Activated naive CD4-positive, alpha-beta T cell (primary cell): ENCODE results near the gene IKZF3.

Experiments used
- DNase-seq, 4 experiments: peaks; one replicate each; lab custom pipeline; 2025; lab: John Stamatoyannopoulos, UW

IKZF3 gene

DNA sequence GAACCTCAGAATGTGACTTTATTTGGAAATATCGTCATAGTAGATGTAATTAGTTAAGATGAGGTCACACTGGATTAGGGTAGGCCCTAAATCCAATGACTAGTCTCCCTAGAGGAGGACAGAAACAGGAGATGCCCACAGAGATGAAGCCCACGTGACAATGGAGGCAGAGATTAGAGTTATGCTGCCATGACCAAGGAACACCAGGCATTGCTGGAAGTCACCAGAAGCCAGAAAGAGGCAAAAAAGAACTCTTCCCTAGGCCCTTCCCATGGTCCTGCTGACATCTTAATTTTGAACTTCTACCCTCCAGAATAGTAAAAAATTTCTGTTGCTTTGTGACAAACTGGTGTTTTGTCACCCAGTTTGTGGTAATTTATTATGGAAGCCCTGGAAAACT is 49.6 kb downstream of the IKZF3 start:
- no peak for DNase-seq

DNA sequence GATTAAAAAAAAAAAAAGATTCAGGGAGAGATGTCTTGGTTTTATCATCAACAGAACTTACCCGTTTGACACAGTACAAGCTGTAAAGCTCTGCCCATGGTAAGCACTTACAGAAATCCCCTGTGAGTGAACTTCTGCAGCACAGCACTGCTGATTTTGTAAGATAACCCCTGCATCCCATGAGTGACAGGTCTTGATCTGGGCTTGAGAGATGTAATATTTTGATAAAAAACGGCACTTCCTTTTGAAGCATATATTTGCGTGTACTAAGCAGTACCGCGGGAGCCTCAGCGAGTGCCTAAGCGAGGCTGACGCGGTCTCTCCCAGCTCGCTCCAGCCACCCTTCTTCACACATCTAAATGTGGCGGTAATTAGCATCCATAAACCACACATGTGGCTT is 50.5 kb downstream of the IKZF3 start:
- peak in 2 of 4 experiments; percentile 33 for DNase-seq

DNA sequence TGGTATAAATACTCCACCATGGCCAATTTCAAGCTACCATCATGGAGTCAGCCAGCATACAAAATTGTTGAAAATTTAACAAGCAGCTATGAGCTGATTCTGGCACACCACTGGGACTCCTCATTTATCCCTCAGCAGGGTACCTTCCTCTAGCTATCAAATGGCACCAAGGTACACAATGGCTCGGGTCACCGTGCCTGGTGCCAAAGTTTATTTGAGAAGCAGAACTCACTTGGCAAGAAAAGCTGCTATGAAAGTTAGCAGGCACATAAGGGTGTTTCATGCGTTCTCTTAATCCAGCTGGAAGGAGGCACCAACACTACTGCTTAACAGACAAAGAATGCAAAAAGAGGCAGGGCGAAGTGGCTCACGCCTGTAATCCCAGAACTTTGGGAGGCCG is 51.6 kb downstream of the IKZF3 start:
- DNase-seq = no peak

DNA sequence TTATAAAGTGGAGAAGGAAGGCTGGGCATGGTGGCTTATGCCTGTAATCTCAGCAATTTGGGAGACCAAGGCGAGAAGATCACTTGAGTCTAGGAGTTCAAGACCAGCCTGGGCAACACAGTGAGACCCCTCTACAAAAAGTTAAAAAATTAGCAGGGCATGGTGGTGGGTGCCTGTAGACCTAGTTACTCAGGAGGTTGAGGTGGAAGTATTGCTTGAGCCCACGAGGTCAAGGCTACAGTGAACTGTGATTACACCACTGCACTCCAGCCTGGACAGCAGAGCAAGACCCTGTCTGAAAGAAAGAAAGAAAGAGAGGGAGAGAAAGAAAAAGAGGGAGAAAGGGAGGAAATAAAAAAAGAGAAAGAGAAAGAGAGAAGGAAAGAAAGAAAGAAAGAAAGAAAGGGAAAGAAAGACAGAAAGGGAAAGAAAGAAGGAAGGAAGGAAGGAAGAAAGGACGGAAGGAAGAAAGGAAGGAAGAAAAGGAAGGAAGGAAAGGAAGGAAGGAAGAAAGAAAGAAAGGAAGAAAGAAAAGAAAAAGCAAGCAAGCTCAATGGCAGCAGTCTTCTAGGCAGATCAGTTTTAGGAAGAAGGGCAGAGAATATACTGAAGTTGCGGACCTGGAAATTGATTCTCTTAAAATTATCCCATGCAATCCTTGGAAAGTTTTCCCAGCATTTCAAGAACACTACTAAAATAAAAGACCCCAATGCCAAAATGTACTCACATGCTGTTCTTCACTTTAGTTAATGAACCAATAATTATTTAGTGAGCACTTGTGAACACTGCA is 53.0 kb downstream of the IKZF3 start:
- no peak for DNase-seq

DNA sequence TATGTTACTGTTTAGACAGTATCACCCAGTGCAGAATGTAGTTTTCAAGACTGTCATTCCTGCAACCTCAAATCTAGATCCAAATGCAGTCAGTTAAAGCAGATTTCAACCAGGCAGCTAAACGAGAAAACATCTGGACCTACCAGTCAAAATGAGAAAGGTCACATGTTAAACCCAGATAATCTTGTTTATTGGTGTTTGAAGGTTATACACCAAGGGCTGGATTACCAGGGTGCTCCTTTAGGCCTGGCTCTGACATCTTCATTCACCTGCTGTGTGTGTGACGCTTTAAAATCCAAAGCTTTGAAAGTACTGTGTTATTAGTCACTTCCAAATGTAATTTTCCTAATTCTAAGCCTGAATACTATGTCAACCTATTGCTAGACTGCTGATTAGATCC is 54.9 kb downstream of the IKZF3 start:
- DNase-seq = no peak

DNA sequence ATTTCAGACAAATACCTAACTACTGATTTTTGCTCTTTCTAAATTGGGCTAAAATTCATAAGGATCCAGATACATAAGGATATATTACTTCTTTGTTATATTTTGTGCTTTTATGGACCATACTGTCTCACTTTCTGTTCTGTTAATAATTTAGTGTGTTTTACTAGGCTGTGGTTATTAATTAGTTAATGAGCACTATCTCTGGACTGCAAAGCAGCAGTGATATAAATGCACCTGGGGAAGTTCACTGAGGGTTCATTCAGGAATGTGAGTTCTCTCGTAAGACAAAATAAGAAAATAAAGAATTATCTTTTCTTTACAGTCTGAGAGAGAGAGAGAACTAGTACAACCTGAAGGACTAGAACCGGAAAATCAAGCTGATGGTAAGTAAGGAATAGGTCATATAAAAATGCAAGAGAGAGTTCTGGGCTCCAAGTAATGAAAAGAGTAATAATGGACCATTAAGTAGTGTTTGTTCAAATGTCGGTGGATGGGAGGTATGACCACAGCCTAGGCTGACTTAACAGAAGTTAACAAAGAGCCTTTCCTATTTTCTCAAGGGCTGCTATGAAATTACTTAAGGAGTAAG is 55.6 kb downstream of the IKZF3 start:
- no peak for DNase-seq

DNA sequence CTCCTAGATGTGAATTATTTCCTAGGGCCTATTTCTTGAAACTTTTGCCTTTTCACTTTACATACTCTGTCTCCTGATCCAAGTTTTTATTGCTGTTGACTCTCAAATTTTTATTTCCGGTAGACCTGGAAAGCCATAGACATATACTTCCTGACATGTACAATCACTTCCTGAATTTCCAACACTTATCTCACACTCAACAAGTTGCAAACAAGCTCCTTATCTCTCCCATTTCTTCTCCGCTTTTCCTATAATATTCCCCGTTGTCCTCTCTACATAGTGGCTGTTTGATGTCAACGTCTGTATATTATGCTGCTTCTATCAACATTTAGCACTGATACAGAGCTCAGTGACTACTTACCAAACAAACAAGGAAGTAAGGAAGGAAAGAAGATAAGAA is 59.3 kb downstream of the IKZF3 start:
- DNase-seq = no peak

DNA sequence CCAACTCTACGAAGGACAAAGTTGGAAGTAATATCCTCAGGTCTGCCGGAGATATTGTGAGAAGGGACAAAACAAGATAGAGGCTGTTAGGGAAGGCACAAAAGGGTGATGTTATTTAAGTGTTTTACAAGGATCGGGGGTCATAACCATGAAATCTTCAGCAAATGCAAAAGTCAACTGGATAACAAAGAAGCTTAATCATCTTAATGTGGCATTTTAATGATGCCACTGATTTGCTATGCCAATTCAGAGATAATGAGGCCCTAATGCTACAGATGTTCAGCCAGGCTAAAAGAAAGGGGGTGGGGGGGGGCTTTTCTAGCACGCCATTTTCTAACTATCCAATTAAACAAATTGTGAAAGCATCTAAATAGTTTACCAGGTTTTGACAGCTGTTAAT is 63.1 kb downstream of the IKZF3 start:
- DNase-seq = no peak

DNA sequence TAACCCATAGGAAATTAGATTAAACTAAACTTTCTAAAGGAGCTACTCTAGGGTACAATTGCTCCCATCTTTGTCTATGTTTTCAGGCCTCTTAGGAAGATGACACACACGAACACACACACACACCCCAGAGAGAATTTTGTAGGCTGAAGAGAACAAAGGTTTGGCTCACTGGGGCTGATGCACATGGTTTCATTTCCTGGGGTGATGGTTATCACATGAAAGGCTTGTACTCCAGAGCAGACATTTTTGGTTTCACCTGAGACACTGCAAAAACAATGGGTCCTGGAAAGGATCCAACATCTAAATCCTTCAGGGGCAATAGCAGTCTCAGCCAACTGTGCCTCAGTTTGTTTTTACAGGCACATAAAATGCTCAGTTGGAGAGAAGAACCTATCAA is 63.6 kb downstream of the IKZF3 start:
- peak in 1 of 4 experiments; percentile 29 for DNase-seq

DNA sequence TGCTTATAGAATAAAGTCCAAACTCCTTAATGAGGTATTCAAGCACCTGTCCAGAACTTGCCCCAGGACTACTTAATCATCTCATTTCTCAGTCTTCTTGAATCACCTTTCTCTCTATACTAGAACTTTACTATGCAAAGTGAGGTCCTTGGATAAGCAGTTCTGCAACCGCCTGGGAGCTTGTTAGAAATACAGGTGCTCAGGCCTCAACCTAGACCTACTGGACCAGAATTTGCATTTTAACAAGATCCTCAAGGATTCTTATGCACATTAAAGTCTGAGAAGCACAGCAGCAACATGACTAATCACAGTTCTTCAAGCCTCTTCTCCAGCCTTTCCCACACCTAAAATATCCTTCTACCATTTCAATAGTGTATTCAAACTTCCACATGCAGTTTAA is 64.7 kb downstream of the IKZF3 start:
- DNase-seq = no peak

DNA sequence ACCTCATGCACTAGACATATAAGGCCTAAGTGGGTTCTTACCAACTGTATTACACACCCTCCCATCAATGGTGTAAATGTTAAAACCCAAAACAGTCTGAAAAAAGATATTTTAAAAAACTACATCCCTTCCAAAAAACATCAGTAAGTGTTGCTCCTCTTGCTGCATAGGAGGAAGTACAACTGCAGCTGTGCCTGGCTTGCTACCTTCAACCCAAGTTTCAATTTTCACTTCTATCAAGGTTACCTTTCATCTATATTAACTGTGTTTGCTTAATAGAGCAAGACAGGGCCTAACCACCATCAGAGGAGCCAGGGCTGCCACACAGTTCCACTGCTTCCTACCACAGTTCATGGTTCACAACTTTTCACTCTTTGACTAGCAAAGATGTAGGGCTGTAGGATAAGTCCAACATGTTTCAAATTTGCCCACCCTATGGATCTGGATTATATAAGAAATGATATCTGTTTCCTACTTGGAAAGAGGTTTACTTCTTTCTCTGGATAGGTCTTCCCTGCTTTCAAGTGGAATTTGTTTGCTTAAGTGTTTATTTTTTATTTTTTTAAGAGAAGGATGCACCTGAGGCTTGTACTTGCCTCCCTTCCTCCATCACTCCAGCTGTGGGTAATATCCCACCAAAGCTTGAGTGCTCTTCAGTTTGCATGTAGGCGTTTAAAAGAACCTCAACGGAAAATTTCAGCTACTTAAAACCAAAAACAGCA is 69.7 kb downstream of the IKZF3 start:
- DNase-seq = no peak

DNA sequence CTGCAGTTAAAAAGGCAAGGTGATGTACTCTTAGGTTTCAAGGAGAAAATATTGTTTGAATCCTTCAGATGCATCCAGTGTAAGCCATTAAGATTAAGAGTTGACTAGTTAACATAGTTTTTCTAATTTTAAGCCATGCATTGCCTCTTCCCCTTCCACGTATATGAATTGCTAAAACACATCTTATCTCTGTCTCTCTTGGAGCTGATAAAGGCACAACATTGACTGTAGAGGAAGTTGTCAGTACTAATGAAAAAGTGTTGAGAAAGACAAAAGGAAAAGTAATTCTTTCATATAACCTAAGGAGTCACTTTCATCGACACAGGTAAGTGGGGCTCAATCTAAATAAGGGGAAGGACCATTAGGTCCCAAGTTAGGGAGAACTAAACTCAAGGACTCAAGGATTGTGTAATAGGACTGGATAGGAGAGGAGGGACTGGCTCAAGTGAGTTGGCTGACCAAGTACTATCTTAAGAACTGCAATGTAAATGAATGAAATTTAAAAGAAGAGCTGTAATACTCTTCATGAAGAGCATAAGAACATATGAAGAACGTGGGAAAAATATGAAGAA is 70.7 kb downstream of the IKZF3 start:
- no peak for DNase-seq

DNA sequence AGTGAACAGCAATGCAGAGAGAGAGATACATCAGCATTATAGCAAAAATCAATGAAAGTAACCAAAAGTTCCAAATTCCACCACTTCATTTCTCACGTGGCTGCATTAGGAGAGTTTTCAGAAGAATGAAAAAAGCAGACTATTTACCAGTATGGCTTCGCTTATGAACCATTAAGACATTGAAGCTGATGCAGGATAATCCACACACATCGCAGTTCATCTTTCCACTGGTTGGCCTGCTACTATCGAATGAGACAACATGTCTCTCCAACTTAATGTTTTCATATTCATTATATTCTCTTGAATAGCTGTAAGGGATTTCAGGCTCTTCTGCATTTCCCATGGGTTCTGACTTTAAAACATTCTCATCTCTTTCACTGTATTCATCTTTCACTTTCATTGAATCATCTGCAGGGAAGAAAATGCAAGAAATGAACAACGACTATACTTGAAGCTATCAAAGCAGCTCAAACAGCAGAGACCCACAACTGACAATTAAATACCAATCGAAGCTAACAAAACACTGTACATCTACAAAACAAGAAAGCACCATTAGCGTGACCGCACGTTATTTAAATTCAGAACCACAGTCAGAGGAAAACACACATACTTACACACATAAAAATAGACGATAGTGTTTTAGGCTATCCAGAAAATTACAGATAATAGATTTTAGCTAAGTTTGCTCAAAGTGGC is 71.4 kb downstream of the IKZF3 start:
- DNase-seq = no peak

DNA sequence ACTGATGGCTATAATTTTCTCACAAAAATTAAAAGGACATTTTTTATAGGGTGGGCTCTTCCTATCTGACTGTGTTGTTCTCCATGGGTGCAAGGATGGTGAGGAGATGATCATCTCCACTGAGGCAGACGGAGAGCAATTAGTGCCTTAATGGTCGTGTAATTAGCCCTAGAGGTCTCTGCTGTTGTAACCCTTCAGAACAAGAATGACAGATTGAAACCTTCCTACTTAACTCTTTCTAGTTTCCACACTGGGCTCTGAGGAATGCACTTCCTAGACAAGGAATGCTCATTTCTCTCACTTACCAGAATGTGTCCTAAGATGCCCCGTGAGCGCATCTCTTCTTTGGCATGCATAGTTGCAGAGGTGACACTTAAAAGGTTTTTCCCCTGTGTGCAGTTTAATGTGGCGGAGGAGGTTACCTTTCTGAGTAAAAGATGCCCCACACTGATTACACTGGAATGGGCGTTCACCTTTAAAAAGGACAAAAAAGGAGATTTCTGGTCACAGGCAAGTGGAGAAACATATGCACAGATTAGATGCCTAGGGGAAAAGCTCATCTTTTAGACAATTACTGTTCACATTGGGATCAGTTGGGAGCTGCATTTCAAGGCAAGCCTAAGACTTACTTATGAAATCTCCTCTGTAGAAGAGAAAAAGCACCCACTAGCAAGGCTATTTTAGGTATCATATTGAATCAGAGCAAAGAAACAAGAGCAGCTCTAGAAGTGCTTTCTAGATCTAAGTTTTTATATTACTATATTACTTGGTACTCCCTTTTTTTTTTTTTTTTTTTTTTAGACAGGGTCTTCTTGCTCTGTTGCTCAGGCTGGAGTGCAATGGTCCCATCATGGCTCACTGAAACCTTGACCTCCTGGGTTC is 72.8 kb downstream of the IKZF3 start:
- DNase-seq = no peak

DNA sequence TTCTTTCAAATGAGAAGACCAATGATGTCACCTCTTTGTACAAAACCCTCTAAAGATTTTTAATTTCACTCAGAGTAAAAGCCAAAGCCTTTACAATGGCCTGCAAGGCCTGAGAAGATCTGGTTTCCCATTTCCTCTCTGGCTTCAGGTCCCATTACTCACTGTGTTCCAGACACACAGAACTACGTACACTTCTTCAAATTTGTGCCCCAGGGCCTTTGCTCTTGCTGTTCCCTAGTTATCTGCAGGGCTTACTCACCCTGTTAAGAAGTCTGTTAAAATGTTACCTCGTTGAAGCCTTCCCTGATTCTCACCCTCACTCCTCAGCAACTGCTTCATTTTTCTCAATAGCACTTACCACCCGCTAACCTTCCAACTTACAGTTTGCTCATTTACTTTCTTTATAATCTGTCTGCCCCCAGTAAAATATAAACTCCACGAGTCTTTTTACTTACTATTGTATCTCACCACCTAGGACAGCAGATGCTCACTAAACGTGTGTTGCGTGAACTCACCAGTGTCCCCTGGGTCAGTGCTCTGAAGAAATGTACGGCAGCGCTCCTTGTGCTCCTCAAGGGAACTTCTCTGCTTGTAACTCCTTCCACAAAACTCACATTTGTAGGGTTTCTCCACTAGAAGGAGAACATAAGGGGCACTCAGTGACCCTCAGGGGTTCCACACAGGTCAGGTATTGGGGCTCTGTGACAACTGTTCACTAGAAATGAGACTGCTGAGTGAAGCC is 76.2 kb downstream of the IKZF3 start:
- no peak for DNase-seq

DNA sequence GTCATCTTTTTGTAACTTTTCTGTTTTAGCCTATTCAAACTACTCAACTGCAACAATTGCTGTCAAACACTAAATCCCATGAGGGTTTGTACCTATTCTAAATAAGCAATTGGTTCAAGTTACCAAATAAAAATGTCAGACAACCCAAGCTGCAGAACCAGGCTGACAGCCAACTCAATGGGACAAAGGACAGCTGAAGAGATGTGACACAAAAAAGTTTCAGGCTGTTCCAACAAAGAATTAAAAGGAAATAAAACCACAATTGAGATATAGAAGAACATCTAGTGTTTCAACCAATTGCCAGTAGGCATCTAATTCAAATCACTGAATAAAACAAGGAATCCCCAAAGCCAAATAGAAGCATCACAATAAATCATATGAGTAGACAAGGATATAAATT is 77.1 kb downstream of the IKZF3 start:
- no peak for DNase-seq

DNA sequence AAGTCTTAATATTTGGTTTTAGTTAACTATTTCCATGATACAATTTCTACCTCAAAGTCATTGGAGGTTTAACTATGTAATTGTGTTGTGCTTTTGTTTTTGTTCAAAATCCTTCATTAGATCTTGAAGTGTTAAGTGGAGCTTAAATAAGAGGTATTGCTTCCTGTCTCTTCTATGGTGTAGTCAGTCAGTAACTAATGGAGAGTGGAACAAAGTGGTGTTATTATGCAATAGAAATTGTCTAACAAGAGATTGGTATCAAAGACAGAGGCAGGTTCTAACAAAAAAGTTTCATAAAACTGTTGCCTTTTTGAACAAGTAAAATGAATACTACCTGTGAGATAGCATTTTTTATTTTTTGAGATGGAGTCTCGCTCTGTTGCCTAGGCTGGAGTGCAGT is 81.1 kb downstream of the IKZF3 start:
- no peak for DNase-seq

DNA sequence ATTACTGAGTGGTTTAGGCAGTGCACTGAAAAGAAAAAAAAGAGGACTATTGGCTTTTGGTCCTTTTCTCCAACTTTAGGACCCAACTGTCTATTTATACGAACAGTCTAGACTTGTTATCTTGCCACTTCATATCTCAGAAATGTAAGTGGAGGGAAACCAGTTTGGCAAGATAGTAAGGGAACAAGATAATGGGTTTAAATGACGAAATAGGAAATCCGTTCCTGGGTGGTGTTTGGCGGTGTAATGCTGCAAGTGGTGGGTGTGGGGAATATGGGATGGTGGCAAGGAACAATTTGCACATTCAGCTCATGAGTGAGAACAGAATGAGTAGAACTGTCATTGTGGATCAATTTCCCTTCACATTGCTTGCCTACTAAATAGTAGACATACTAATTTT is 81.6 kb downstream of the IKZF3 start:
- DNase-seq = no peak

DNA sequence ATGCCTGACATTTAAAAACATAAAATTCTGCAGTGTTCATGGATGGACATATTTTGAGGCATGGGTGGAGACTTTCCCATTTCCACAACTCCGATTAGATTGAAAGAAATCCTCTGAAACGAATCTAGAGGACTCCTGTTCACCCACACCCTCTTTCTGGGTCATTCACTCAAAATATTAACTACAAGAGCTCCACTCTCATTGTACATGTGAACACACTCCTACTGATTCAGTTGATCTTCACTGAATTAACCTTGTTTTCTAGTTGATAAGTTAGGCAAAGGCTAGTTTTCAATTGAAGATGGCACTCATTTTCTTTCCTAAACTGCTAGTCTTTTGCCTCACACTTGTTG is 82.3 kb downstream of the IKZF3 start:
- DNase-seq = no peak

DNA sequence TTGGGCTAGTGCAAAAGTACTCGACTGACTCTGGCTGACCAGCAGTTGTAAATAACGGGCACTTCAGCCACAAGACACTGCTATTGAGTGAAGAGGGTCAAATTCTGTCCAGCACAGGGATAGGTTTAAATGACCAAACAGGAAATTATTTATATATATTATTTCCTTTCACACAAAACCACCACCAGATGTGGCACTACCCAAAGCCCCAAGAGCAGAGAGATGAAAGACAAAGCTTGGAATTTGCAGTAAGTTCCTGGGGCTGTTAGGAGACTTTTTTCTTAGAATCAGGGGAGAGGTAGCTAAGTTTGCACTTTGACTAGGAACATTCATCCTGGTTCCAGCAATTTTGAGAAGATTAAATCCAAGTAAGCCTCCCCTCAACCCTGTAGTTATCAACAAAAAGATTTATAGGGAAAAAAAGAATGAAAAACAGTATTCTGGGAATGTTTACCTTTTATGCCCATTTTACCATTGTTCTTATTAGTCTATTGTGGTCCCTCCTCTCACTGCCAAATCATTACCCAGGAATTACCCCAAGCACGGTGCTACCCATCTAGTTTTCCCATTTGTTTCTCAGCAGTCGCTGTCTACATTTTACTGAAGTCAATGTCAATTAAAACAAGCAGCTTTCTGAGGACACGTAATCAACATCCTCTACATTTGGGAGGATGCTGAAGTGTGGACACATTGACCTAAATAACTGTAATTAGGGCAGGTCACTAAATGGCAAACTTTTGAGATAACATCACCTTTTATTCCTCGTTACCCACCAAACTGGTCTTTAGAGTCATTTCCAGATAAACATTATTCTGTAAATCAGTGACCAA is 82.9 kb downstream of the IKZF3 start:
- no peak for DNase-seq
